Activated effector memory CD4-positive, alpha-beta T cell treated with Interleukin-2 at 50 U/mL for 16 hours (primary cell): ENCODE results near the gene PCBP3.

Experiments used
- DNase-seq: peaks from one replicate; pipeline ENCODE4 v3.0.0-alpha.2; 2020

PCBP3 gene

DNA sequence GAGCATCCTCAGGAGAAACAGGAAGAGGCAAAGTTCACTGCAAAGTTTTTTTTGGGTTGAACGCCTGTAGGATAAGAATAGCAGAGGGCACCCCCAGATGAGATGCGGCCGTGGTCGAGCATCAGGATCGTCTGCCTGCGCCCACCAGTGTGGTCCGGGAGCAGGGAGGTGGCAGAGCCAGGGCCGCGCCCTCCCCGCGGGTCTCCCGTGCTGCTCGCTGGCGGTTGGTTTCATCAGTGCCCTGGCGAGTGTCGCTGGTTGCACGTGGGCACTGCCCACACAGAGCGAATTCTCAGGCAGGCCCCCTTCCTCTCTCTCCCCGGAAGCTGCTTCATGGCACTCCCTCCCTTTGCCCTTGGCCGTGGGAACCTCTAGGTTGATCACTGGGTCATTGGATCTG, 120.0 kb downstream of the PCBP3 start:
- no peak for DNase-seq

DNA sequence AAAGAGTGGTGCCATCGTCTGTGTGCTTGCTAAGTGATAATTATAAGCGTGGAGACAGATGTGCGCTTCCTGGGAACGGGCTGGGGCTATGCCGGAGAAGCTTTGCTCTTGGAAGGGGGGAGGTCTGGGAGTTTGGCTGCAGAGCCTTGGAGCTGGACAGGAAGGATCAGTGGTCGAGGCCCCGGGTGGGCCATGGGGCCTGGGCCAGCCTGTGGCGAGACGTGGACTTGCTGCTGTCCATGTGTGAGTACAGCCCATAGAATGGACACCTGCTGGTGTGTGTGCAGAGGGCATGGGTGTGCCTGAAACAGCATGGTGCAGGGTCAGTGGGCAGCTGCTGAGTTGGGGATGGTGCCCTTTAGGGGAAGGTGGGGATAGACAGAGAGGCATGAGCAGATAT, 121.3 kb downstream of the PCBP3 start:
- no peak for DNase-seq

DNA sequence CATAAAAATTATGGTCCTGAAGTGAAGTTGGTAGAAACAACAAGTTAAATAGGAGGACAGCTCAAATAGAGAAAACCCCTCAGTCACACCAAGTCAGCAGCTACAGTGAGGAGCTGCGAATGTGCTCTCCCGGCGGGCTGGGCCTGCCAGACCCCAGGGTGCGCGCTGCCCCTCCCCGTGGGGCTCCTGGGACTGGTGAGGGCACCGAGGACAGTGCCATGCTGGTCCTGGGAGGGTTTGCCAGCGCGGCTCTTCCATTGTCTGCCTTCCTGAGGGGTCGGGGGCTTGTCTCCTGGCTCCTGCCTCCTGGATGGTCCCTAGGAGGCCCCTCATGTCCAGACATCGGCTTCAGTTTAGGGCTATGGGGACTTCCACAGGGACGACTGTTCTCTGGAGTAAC, 121.8 kb downstream of the PCBP3 start:
- no peak for DNase-seq

DNA sequence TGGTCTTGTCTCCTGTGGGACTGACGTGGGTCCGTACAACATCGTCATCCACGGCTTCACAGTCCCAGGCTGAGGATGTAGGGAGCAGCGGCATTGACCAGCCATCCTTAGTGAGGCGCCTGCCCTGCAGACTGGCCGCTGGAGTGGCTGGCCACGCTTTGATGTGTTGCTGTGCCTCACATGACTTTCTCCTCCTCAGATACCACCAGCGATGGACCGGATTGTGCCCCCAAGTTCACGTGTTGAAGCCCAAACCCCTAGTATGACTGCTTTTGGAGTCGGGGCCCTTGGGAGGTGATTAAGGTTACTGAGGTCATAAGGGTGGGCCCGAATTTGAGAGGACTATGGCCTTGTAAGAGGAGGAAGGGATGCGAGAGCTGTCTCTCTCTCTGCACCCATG, 122.5 kb downstream of the PCBP3 start:
- DNase-seq = no peak

DNA sequence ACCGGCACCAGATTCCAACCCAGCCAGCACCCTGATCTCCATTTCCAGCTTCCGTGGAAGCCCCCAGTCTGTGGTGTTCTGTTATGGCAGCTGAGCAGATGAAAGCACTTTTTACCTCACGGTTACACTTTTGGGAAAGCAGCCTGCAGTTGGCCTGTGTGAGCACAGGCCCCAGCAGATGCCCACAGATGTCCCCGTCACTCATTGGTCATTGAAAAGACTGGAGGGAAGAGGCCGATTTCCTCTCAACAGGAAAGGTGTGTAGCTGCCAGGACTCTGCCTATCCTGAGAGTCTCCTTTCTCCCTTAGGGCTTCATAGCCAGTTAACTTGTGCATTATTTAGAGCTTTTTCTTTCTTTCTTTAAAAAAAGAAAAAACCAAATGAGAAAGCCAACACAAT, 123.0 kb downstream of the PCBP3 start:
- DNase-seq = no peak

DNA sequence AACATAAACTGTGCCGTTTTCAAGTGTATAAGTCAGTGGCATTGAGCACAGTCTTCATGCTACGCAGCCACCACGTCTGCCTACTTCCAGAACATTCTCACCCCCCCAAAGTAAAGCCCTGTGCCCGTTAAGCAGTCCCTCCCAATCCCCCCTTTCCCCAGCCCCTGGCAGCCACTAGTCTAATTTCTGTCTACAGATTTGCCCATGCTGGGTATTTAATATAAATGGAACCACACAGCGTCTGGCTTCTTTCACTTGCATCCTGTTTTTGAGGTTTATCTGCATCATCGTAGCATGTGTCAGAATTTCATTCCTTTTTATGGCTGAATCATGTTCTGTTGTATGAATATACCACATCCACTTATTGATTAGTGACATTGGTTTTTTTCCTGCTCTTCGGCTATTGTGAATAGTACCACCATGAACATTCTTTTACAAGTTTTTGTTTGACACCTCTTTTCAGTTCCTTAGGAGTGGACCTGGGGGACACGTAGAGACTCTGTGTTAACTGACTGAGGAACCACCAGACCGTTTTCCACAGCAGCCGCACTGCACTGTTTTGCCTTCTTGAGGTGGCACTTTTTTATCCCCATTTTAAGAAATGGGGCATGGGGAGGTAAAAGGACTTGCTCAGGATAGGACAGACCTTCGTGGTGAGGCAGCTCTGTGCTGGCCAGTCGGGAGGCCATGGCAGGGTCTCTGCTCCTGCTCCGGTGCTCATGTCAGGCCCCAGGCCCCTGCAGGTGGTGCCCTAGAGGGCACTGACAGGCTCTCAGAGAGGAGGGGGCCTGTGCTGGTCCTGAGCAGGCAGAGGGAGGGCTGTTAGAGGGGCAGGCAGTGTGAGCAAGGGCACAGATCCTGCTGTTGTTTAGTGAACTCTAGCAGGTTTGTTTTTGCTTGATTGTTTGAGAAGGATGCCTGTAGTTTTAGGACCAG, 123.8 kb downstream of the PCBP3 start:
- no peak for DNase-seq

DNA sequence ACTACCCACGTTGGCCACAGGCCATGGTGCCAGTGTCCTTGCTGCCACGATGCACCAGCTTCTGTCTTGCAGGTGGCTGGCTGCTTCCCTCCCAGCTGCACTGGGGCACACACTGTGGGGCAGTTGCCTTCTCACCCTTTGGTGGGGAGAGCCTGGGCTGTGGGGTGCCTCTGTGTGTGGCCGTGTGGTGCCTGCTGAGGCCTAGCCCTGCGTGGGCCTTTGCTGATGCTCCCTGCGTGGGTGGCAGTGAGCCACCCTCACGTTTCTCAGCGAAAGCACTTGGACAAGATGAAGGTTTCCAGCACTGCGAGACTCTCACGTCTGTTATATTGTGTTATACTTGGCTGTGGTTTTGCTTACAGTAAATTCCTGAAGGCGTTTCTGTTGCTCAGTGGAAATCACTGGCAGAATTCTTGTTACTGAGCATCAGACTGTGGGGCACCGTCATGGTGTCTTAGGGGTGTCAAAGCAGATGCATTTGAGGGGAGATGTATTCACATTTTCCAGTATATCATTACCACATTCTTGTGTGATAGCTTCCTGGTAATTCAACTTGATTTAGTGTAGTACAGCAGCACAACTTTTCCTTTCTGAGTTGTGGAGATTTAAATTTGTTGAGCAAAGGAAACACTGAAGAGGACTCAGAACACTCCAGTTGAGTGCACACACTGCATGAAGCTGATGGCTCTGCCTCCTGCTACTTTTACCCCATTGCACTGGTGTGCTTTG, 124.7 kb downstream of the PCBP3 start:
- no peak for DNase-seq

DNA sequence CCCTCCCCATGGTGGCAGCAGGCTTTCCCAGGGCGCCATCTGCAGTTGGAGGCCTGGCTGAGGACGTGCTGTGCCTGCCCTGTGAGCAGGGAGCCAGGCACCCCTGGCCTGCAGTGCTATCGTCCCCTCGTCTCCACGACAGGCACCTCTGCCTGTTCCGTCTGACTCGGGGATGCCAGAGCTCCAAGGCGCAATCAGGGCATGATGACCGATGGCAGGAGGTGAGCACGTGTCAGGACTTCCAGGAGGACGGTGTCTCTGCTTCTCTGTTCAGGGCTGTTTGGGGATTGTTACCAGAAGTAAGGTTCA, 125.2 kb downstream of the PCBP3 start:
- DNase-seq = no peak

DNA sequence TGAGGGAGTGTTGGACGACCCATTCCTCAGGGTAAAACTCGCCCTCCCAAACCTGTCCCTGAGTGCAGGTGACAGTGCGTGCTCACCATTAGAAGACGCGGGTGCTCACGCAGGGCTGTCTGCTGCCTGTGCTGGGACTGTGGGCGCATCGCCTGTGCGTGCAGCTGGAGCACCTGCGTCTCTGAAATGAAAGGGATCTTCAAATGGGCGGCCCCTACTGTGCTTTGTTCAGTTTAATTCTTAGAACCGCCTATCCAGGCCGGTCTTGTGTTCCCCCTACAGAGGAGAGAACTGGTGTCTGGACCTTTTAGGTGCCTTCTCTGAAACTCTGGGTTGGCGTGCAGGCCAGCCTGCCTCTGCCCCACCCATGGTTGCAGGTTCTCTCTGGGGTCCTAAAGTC, 125.8 kb downstream of the PCBP3 start:
- DNase-seq = no peak

DNA sequence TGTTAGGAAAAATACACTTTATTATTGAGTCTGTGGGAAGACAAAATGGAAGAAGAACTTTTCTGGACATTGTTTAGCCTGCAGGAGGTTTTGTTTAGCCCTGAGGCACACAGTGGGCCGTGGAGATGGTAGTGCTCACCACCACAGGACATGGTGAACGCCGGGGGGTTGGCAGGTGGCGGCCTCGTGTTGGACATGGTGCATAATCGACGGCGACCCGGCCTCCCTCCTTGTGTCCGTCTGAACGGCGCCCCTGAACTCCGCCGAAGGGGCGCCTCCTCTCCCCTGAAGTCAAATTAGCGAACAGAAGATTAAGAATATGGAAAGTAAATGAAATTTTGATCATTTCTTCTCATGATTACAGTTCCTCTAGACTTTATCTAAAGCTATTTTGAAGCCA, 126.4 kb downstream of the PCBP3 start:
- DNase-seq = no peak

DNA sequence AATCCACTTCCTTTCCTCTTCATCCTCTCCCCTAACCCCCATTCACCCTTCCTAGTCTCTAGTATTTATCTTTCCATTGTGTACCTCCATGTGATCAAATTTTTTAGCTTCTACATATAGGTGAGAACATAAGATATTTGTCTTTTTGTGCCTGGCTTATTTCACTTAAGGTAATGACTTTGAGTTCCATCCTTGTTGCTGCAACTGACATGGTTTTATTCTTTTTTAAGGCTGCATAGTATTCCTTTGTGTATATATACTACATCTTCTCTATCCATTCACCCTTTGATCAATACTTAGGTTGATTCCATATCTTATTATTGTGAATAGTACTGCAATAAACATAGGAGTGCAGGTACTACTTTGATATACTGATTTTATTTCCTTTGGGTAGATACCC, 128.7 kb downstream of the PCBP3 start:
- DNase-seq = no peak

DNA sequence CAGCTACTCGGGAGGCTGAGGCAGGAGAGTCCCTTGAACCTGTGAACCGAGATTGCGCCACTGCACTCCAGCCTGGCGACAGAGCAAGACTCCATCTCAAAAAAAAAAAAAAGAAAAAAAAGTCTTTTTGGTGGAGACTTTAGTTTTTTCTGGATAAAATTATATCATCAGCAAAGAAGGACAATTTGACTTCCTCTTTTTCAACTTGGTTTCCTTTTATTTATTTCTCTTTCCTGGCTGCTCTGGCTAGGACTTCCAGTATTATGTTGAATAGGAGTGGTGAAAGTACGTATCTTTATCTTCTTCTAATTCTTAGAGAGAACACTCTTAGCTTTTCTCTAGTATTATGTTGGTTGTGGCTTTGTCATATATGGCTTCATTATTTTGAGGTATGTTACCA, 130.8 kb downstream of the PCBP3 start:
- DNase-seq = no peak

DNA sequence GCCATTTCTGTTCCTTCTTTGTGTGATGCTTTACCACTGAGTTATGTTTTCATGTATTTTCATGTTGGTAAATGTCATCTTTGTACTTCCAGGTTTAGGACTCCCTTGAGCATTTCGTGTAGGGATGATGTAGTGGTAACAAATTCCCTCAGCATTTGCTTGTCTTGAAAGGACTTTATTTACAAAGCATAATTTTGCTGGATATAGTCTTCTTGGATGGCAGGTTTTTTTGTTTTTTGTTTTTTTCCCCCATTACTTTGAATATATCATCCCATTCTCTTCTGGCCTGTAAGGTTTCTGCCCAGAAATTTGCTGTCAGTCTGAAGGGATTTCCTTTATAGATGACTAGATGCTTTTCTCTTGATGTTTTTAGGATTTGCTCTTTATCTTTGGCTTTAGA, 133.4 kb downstream of the PCBP3 start:
- no peak for DNase-seq

DNA sequence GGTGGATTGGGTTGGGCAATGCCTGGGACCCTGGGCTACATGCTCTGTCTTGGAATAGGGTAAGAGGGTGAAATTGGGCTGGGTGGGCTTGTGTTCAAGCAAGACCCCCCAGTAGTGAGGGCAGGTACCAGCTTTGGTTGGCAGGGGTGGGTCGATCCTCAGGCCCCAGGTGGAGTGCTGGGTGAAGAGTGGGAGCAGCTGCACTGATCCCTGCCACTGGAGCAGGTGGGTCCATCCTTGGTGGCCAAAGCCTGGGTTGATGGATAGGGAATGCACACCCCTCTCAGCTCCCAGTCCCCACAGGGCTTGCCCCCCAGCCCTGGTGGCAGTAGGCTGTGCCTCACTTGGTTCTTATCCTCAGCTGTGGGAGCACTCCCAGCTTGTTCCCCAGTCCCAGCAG, 135.2 kb downstream of the PCBP3 start:
- no peak for DNase-seq

DNA sequence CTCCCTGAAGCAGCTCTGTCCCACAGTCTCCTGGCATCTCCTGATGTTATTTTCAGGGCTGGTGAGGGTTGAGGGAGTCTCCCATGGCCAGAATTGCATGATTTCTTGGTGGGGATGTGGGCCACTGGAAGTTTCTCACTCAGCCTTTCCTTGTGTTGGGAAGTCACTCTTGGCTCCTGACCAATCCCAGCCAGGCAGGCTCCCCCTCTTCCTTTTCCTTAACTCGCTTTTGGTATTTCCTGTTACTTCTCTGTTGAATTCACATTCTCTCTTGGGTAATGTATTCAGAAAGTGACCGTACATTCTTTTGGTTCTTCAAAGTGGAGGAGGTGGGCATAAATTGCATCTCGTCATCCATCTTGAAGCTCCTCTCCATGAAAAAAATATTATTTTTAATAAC, 135.7 kb downstream of the PCBP3 start:
- no peak for DNase-seq

DNA sequence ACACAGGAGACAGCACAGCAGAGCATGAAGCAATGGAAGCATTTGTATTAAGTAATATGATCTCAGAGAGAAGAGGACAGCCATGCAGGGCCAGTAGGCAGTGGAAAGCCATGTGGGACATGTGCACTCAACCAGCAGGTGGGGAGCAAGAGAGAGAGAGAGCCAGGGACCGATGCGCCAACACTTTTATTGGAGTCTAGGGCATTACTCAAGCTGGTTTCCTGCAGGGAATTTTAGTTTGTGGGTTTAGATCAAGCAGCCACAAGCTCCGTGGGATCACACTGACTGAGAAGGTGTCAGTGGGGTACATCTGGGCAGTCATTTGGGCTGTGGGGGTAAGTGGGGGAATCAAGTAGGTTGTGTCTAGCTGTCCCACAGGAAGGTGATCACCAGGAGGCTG, 137.1 kb downstream of the PCBP3 start:
- no peak for DNase-seq

DNA sequence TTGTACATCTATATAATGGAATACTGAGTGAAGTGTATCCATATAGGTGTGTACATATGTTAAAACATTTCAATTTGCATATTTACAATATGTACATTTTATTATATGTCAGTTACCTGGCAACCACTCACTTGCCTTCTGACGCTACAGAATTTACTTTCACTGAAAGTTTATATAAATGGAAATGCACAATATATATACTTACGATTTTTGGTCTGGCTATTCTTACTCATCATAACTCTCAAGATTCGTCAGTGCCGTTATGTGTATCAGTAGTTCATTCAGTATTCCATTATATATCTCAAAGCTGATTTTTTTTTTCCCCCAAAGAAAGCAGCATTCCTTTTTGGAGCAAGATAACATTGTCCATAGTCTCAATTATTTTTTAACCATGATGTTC, 138.2 kb downstream of the PCBP3 start:
- no peak for DNase-seq

DNA sequence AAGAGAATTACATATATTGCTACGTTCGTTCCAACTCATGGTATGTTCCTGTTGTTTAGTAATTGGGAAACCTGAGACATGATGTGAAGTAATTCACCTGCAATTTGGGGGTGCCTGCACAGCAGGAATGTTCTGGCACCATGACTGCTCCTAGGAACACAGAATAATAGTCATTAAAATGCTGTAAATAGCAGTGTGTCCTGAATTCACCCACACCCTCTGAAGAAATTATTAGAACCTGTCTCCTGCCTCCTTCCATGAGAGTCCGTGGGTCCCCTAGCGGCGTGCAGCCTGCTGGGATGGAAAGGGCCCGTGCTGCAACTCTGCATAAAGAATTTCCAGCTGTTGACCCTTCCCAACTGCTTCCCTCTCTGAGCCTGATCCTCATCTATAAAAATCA, 143.1 kb downstream of the PCBP3 start:
- DNase-seq = no peak

DNA sequence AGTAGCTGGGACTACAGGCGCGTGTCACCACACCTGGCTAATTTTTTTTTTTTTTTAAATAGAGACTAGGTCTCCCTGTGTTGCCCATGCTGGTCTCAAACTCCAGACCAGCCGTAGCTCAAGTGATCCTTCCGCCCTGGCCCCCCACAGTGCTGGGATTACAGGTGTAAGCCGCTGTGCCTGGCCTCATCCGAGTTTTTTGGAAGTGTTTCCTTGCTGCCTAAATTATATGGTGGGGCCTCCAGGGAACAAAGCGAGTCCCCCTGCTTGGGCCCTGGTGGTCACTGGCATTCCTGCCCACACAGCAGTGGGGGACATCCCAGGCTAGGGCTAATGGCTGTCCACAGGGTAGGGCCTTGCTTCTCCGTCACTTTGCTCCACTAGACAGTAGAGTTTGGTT, 143.8 kb downstream of the PCBP3 start:
- no peak for DNase-seq

DNA sequence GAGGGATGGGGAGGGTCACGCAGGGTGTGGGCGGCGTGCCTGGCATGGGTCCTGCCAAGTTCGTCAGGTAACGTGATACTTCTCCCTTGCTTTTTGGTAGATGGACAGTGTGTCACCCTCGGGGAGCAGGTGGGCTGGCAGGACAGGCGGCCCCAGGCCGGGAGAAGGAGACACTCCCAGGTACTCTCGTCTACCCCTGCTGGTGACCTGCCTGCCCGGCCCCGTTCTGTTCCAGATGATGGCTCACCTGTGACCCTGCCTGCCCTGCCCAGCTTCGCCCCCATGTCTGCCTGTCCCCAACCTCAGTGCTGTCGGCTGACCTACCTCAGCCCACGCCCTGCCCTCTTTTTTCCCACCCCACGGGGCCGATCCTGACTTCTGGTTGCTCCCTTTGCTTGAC, 144.7 kb downstream of the PCBP3 start:
- DNase-seq = no peak

DNA sequence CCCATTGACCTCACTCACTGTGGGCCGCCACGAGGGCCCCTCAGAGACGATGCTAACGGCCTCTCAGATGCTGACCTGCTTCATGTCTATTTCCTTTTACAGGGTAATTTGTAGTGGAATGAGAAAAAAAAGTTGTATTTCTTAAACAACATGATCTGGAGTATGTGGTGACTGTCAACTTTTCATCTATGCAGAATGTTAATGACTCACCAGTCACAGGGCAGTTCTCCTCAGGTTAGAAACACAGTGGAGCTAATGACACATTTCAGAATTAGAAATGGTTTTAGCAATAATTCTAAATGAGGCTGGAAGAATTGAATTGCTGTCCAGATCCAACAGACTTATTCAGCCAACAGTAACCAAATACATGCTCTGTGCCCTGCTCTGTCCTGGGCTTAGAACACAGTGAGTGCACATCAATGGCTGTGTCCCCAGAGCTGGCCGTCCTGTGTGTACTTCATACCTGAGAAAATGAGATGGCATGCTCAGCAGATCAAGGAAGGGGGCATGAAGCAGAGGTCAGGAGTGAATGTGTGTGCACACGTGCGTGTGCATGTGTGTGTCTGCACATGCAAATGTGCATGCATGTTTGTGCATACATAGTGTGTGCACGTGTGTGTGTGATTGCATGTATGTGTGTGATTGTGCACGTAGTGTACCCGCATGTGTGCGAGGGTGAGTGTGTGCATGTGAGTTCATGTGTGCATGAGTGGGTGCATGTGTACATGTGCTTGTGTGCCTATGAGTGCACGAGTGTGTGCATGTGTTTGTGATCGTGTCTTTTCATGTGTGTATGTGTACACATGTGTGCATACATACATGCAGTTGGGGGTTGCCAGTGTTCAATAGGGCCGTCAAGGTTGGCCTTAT, 145.3 kb downstream of the PCBP3 start:
- DNase-seq = no peak

DNA sequence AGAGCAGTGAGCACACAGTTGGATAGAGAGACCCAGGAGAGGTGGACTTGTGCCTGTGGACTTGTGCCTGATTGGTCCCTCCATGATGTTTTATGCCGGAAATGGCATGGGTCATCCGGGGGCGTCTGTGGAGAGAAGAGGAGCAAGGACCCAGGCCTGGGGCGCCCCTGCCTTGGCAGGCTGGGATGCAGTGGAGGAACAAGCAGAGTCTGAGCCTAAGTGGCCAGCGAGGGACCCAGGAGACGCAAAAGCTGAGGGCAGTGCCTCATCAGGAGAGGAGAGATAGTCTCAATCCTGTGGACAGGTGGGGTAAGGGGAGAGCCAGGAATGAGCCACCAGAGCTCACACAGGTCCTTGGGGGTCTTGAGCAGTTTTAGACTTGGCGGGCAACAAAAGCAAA, 146.9 kb downstream of the PCBP3 start:
- DNase-seq = no peak

DNA sequence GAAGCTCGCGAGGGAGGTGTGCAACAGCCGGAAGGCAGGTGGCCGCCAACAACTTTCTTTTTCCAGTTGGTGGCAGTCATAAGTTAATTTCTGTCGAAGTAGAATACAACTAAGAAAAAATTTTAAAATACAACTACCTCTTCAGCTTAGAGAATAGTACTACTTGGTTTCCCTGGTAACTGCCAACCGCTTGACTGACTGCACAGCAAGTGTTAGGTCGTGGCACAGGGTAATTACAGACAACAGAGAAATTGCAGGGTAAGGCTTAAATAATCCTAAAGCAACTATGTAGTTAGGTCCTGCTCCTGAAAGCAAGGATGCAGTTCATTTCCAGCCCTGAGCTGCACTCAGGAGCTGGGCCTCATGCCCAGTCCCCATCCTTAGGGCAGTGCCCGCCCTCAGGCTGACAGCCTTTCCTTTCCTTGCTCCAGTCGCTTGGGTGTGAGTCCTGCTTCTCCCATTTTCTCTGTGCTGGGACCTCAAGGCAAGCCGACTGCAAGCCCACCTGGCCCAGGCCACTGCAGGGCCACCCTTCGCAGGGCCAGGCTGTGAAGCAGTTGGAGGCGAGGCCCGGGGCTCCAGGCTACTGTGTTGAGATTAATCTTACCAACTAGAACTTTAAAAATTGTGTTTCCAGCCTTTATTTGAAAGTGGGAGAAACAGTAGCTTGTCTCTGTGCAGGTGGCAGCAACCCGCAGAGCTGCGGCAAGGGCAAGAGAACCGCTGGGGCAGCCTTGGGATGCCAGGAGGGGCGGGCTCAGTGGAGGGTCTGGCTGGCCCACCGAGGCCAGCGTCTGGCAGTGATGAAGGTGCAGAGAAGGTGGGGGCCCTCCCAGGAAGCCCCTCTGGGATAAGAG, 148.3 kb downstream of the PCBP3 start:
- no peak for DNase-seq
